Psoas muscle (tissue), 8 donors: ENCODE data around the gene ATP6V0A4. TPM values are rescaled to one million over a fixed set of nuclear protein-coding genes. Genes with fewer than 3 reads are reported as not detected.
"Not testable (repeated sequence)": the region's sequence is repeated elsewhere in the genome, so short reads cannot be mapped to it uniquely, and the experiment has no call there.

ENCODE experiments used
- ATAC-seq, 4 donors: fragments of 200-7000 bp; cut with Tn5 transposase; one replicate each; pipeline ENCODE4 v1.9.1; 2020; ENCODE audit warnings: moderate library complexity in 3 of 4, mild to moderate bottlenecking in 2 of 4
- DNase-seq, 2 donors: peaks; one replicate each; pipeline ENCODE4 v3.0.0-alpha.2; 2020
- H3K27ac ChIP-seq: fragments of 200-600 bp; one replicate; pipeline ENCODE4 v1.8.0; 2022
- H3K27me3 ChIP-seq, 3 donors: fragments of 200-600 bp in 1 of 3; one replicate each; pipeline versions ENCODE4 v1.6.1 to v1.8.0; 2013 to 2022; ENCODE audit warnings: low read length in 2 of 3, mild to moderate bottlenecking in 2 of 3, moderate library complexity in 1 of 3; ENCODE audit not compliant: insufficient read depth in 3 of 3
- H3K36me3 ChIP-seq, 2 donors: fragments of 200-600 bp in 1 of 2; one replicate each; pipeline versions ENCODE4 v1.6.1 to v1.8.0; 2013 to 2022; ENCODE audit warnings: low read depth in 1 of 2, mild to moderate bottlenecking in 1 of 2, moderate library complexity in 1 of 2; ENCODE audit not compliant: insufficient read depth in 1 of 2
- H3K4me1 ChIP-seq: fragments of 200-600 bp; one replicate; pipeline ENCODE4 v1.8.0; 2022
- H3K4me3 ChIP-seq: fragments of 200-600 bp; one replicate; pipeline ENCODE4 v1.8.0; 2022; ENCODE audit warnings: mild to moderate bottlenecking
- H3K9me3 ChIP-seq: fragments of 200-600 bp; one replicate; pipeline ENCODE4 v1.8.0; 2022
- CTCF ChIP-seq: fragments of 200-600 bp; IDR thresholded peaks from one replicate; pipeline ENCODE4 v1.8.0; 2022; ENCODE audit warnings: antibody characterized with exemption
- WGBS, 3 donors: extraction: QIAGEN DNeasy Blood & Tissue Kit; methylation state at CpG; one replicate each; pipeline versions ENCODE4 v1.1.6 to v1.1.7; 2013; 5-methylcytosine and 5-hydroxymethylcytosine counted together
- intact Hi-C, 2 donors: fragments of 100-400 bp; cut with DNase I; formaldehyde crosslinking; loops; one replicate each; pipeline versions ENCODE4 v1.11.0 to v1.14.2; 2022
- polyA plus RNA-seq, 3 donors: library from polyadenylated mRNA; stranded (reverse); fragments of 200-250 nt; gene quantifications; one replicate each; pipeline ENCODE4 v1.2.3, GENCODE V29; 2013
- total RNA-seq, 4 donors: library from RNA; stranded (reverse); fragmentation: NEBNext Ultra II Directional in 2 of 4; extraction: Animal tissue kit (Norgen Biotek cat#: 25700) in 2 of 4; gene quantifications; one replicate each; pipeline versions ENCODE4 v1.2.1 to v1.2.4, GENCODE V29; 2021 to 2023
- donor health status: healthy with polysubstance abuse.
- donor health status: DM: no; HTN: no; CAD: no; lungs with moderate emphysema.
- donor health status: Bipolar disorder and iron deficiency.
- donor health status: healthy.
- donor health status: DM: yes; HTN: yes; CAD: no.
- donor health status: DM: no; HTN: no; CAD: no.
- donor health status: DM: no; HTN: no; CAD: no.
- donor health status: DM: yes; HTN: yes; CAD: no.

ATP6V0A4 gene
- total and polyA plus RNA-seq, 7 donors = 0.44 TPM; not detected in 6

GRCh38 chr7:138700857-138701536 lies 97.0 kb downstream of the ATP6V0A4 start, which contains the start of gene SVOPL:
TSS of gene SVOPL (minus strand) at chr7:138701362. CDS start at chr7:138679045, 22,317 bp downstream.
- Histone ChIP-seq H3K4me3 (no peak within 1 kb of the TSS), H3K36me3 (no peaks in the 10 kb centered on the region), H3K27ac (no peak within 1 kb of the TSS), H3K9me3 (no peaks in the 10 kb centered on the region), H3K4me1 (no peaks in the 10 kb centered on the region), H3K27me3 (no peaks in the 10 kb centered on the region)
- TF ChIP-seq CTCF = no peak
- DNase-seq = no peak
- ATAC-seq = no peak
- intact Hi-C loops = no loop called here
- WGBS, 3 donors = 36 to 45% (median 39%) methylated on average over 7 of the region's 7 CpGs

GRCh38 chr7:138699661-138700060 lies 98.3 kb downstream of the ATP6V0A4 start:
- DNase-seq (no peak), ATAC-seq (no peak)
- Histone ChIP-seq H3K27me3 (no peaks in the 10 kb centered on the region), H3K9me3 (no peaks in the 10 kb centered on the region), H3K27ac (no peak overlapping the region), H3K4me1 (no peaks in the 10 kb centered on the region), H3K36me3 (no peaks in the 10 kb centered on the region), H3K4me3 (no peak overlapping the region)
- WGBS, 3 donors = 82 to 84% (median 83%) methylated on average over 9 of the region's 9 CpGs
- TF ChIP-seq CTCF = no peak
- intact Hi-C loops = no loop called here

DNA sequence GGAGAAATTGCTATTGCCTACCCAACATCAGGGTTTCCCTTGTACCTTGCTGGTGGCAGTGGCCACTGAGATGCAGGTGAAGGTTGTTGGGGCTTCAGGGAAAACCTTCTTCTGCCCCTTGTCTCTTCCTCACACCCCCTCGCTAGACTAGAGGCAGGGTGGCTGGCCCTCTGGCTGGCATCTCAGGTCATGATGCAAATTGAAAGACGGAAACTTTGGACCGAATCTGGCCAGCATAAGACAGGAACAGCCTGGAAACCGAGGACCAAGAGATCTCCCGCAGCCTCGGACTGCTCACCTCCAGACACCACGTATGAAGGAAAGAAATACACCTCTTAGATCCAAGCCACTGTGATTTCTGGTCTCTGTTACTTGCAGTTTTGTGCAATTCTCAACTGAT lies 99.7 kb downstream of the ATP6V0A4 start:
- DNase-seq (no peak), ATAC-seq (no peak)
- Histone ChIP-seq H3K27ac (no peak overlapping the region), H3K36me3 (no peaks in the 10 kb centered on the region), H3K4me3 (no peak overlapping the region), H3K9me3 (no peaks in the 10 kb centered on the region), H3K27me3 (no peaks in the 10 kb centered on the region), H3K4me1 (no peaks in the 10 kb centered on the region)
- 88 to 93% (median 90%) methylated on average over 7 of the region's 7 CpGs for WGBS, 3 donors
- TF ChIP-seq CTCF = no peak
- intact Hi-C loops = no loop called here

DNA sequence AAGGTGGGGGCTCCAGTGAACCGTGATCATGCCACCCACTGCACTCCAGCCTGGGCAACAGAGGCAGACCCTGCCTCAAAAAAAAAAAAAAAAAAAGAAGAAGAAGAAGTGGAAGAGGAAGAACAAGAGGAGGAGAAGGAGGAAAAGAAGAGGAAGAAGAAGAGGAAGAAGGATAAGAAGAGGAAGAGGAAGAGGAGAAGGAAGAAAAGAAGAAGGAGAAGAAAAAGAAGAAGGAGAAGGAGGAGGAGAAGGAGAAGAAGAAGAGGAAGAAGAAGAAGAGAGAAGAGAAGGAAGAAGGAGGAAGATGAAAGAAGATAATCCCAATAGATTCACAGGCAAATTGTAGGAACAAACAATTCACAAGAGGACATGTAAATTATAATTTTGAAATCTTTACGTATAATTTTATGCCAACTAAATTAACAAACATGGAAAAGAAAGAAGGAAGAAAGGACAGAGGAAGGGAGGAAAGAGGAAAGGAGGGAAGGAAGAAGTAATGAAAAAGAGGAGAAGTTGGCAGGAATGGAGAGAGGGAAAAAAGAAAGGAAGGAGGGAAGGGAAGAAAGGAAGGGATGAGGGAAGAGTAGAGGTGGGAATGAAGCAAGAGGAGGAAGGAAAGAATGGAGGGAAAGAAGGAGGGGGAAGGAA lies 100.3 kb downstream of the ATP6V0A4 start:
- Histone ChIP-seq H3K4me1 (no peaks in the 10 kb centered on the region), H3K9me3 (no peaks in the 10 kb centered on the region), H3K27ac (no peak overlapping the region), H3K4me3 (no peak overlapping the region), H3K36me3 (no peaks in the 10 kb centered on the region), H3K27me3 (no peaks in the 10 kb centered on the region)
- no peak for TF ChIP-seq CTCF
- ATAC-seq = no peak
- intact Hi-C loops = no loop called here
- no peak for DNase-seq
- WGBS, 3 donors = 59 to 78% (median 77%) methylated on average over 2 of the region's 2 CpGs

DNA sequence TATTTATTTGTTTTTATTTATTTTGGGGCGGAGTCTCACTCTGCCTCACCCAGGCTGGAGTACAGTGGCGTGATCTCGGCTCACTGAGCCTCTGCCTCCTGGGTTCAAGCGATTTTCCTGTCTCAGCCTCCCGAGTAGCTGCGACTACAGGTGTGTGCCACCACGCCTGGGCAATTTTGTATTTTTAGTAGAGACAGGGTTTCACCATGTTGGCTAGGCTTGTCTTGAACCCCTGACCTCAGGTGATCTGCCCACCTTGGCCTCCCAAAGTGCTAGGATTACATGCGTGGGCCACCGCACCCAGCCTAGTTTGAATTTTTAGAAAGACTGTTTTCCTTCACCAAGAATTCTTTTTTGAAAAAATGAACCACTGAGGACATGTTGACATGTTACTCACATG lies 102.2 kb downstream of the ATP6V0A4 start:
- intact Hi-C loops, H3K27me3 ChIP-seq, H3K36me3 ChIP-seq, H3K9me3 ChIP-seq, ATAC-seq, H3K27ac ChIP-seq, H3K4me1 ChIP-seq, DNase-seq, H3K4me3 ChIP-seq: not testable (repeated sequence)
- 89 to 94% (median 91%) methylated on average over 9 of the region's 9 CpGs for WGBS, 3 donors
